Activated CD4-positive, alpha-beta memory T cell treated with anti-CD3 and anti-CD28 coated beads for 36 hours (primary cell): ENCODE results near the gene DCANP1. TPM values are rescaled to one million over a fixed set of nuclear protein-coding genes. Genes with fewer than 3 reads are reported as not detected.

ENCODE experiments used
- CTCF ChIA-PET: fragments of 350-600 bp; sonication (Branson Sonifier 250); formaldehyde crosslinking; loops from one replicate; lab custom pipeline; 2021; ENCODE audit warnings: antibody characterized with exemption, inconsistent platforms; lab: Charles Lee
- POLR2A ChIA-PET: fragments of 350-600 bp; sonication (Branson Sonifier 250); formaldehyde crosslinking; loops from one replicate; lab custom pipeline; 2021; ENCODE audit warnings: antibody characterized with exemption; lab: Charles Lee
- DNase-seq: peaks from one replicate; pipeline ENCODE4 v3.0.0-alpha.2; 2020
- H3K27ac Mint-ChIP-seq: one replicate; pipeline ENCODE4 v1.8.0; 2021; ENCODE audit warnings: mixed read lengths
- H3K27me3 Mint-ChIP-seq: one replicate; pipeline ENCODE4 v1.8.0; 2021; ENCODE audit warnings: mixed read lengths
- H3K36me3 Mint-ChIP-seq: one replicate; pipeline ENCODE4 v1.8.0; 2021; ENCODE audit warnings: mixed read lengths
- H3K4me1 Mint-ChIP-seq: one replicate; pipeline ENCODE4 v1.8.0; 2021; ENCODE audit warnings: low read depth, mixed read lengths
- H3K4me3 Mint-ChIP-seq: one replicate; pipeline ENCODE4 v1.8.0; 2021; ENCODE audit warnings: mild to moderate bottlenecking, mixed read lengths
- H3K9me3 Mint-ChIP-seq: one replicate; pipeline ENCODE4 v1.8.0; 2021; ENCODE audit warnings: mixed read lengths
- intact Hi-C: fragments of 100-400 bp; cut with micrococcal nuclease; formaldehyde crosslinking; loops from one replicate; pipeline ENCODE4 v1.15.1; 2023
- total RNA-seq, 2 experiments: library from RNA; stranded (reverse); gene quantifications; one replicate each; pipeline ENCODE4 v1.2.3, GENCODE V29; 2021

Gene DCANP1
- total RNA-seq, 2 experiments from 2014 or later = not detected

DNA sequence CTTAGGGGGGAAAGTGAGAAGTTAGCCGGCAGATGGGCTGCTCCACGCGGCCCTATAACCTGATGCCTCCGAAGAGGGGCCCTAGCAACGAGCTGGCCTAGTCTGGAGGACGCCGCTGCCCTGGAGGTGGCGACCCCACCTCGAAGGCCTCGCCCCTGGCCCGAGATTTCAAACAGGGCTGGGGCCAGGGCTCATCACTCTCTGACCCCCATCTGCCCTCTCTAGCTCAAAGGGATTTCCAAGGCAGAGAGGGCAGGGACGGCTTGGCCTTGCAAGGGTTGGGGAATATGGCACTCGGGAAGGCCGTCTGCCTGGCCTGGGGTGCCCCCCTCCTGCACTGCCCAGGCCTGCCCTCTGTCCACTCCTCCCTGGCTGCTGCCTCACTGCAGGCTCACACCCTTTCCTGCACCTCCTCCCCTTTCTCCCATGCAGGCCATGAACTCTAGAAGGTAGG is 30.5 kb upstream of the DCANP1 start:
- POLR2A ChIA-PET = no interaction called here
- Mint-ChIP-seq H3K27me3 (peaks cover 4% of the 10 kb centered on the region), H3K4me1 (no peaks in the 10 kb centered on the region), H3K27ac (no peak overlapping the region), H3K4me3 (no peak overlapping the region), H3K36me3 (no peaks in the 10 kb centered on the region), H3K9me3 (no peaks in the 10 kb centered on the region)
- CTCF ChIA-PET = no interaction called here
- intact Hi-C loops = no loop called here
- DNase-seq = no peak

DNA sequence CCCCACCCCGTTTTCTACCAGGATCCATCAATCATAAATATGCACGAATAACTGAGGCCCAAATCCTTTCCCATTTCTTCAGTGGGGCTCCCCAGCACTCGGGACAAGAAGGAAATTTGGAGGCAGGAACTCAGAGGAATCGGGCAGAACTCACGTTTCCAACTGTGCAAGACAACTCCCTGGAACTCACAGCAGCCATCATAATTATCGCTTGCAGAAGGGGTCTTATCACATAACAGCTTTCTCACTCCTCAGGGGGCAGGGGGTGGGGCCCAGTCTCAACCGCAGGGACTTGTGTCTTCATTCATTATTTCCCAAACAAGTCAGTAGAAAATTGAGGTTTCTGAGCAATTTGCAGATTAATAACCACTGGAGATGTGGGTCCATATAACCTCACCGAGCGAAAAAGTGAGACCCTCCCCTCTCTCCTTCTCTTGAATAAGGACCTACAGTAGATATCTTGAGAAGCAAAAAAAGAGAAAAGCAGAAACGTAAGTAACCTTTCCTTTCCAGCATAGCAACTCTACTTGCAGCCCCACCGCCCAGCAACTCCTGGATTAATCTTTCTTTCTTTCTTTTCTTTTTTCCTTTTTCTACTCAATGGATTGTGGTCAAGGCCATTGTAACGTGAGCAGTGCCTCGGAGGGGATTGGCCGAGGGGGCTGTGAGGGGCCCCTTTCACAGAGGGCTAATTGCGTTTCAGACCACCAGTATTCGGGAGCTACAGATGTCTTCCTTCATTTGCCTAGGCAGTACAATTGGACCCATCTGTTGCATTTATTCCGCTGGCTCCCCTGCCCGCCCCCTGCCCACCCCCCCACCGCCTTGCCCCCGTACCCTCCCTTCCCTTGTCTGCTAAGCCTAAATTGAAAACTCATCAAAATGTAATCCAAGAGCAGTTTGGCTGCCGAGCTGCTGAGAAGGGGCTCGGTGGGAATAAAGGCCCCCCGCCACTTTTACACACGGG is 29.8 kb upstream of the DCANP1 start:
- H3K4me1 Mint-ChIP-seq = no peaks in the 10 kb centered on the region
- H3K9me3 Mint-ChIP-seq = no peaks in the 10 kb centered on the region
- H3K36me3 Mint-ChIP-seq = no peaks in the 10 kb centered on the region
- no peak overlapping the region for H3K4me3 Mint-ChIP-seq
- intact Hi-C loops = no loop called here
- peaks cover 4% of the 10 kb centered on the region for H3K27me3 Mint-ChIP-seq
- CTCF ChIA-PET = interaction anchor here (2.7 kb wide), 1 partner anchor 11 kb away, joined by 12 read pairs; no protein-coding TSS in a partner anchor
- POLR2A ChIA-PET = no interaction called here
- H3K27ac Mint-ChIP-seq = no peak overlapping the region
- no peak for DNase-seq

DNA sequence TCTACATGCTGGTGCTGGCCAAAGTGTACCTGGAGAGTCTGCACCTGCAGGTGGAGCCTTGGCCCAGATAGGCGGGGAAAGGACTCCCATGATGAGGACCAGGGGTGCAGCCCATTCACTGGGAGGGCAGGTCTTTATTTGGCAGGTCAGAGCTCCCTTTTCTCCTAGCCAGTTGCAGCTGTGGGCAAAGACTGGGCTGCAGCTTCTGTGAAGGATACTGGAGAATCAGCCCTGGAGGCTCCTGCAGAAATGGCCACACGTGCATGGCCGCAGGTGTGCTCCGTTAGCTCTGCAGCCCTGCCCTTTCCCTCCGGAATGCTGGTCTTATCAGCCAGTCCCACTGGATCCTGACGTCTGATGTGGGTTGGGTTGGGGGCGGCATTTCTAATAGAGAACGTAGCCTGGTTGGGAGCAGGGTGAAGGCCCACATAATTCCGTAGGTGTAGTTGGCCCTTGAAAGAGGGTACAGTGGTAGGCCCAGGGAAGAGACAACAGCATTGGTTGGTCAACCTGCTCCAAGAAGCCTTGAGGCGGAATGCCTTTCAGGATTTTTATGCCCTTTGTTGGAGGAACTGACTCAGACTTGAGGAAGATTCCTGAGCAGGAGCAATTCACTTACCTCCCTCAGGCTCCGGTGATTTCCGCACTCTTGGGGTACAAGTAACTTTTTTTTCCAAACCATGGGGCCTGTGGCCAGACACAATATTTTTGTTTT is 27.0 kb upstream of the DCANP1 start:
- intact Hi-C loops = no loop called here
- ChIA-PET CTCF (interaction anchor here (1.0 to 2.7 kb wide), 6 partner anchors 8 to 92 kb away, joined by 3 to 12 read pairs (median 4); no protein-coding TSS in a partner anchor), POLR2A (no interaction called here)
- Mint-ChIP-seq H3K9me3 (no peaks in the 10 kb centered on the region), H3K27me3 (peaks cover 3% of the 10 kb centered on the region), H3K4me1 (no peaks in the 10 kb centered on the region), H3K27ac (no peak overlapping the region), H3K36me3 (no peaks in the 10 kb centered on the region), H3K4me3 (no peak overlapping the region)
- no peak for DNase-seq

DNA sequence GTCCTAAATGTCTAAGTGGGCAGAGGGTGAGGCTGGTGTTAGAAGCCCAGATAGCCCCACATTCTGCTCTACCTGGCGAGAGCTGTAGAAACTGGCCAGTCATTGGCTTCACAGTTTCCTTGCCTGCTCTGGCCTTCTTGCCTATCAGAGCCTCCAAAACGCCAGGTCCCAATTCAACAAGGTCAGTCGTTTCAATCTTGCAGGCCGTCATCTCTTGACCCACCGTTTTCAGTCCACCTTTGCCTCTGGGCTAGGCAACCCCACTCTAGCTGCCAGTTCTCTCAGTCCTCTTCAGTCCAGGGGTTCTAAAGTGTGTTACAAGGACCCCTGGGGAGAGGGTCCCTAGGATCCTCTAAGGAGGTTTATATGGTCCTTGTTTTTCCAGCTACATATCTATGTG is 25.0 kb upstream of the DCANP1 start:
- ChIA-PET CTCF (no interaction called here), POLR2A (no interaction called here)
- Mint-ChIP-seq H3K27me3 (peaks cover 9% of the 10 kb centered on the region), H3K36me3 (no peaks in the 10 kb centered on the region), H3K4me1 (no peaks in the 10 kb centered on the region), H3K27ac (no peak overlapping the region), H3K9me3 (no peaks in the 10 kb centered on the region), H3K4me3 (no peak overlapping the region)
- no peak for DNase-seq
- intact Hi-C loops = no loop called here

DNA sequence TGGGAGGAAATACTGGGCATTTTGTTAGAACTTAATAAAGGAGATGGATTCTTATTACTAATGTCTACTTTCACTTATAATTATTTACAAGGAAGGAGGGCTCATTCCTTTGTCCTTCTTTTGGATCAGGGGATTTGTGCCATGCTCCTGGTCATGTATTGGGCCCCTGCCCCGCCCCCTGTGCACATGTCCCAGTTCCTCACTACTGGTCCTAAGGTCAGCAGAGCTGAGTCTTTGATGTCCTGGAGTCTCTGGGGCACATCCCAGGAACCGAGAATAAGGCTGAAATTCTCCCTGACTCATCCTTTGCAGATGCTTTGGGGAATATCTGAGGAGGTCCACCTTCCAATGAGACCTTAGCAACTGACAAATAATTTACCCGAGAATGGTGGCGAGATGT is 24.6 kb upstream of the DCANP1 start:
- Mint-ChIP-seq H3K9me3 (no peaks in the 10 kb centered on the region), H3K27ac (no peak overlapping the region), H3K4me1 (no peaks in the 10 kb centered on the region), H3K4me3 (no peak overlapping the region), H3K36me3 (no peaks in the 10 kb centered on the region), H3K27me3 (peaks cover 11% of the 10 kb centered on the region)
- intact Hi-C loops = no loop called here
- ChIA-PET POLR2A (no interaction called here), CTCF (no interaction called here)
- DNase-seq = no peak

DNA sequence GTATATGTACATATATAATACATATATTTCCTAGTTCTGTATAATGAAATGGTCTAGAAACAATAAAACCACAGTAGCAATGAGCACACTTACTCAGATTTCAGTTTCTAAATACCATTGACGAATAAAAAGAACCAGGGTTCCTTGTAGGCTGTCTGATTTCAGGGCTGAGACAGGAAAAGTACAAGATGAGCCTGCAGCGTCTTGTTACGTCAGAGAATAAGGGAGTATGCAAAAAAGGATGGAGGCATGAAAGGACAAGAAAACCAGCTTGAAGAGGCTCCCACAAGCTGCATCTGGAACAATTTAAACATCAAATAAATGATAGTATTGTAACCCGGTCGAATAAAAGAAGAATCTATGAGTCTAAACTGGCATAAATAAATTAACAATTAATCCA is 22.8 kb upstream of the DCANP1 start:
- ChIA-PET POLR2A (no interaction called here), CTCF (interaction anchor here (1.7 to 2.2 kb wide), 3 partner anchors 13 to 96 kb away, joined by 5 to 15 read pairs (median 7); no protein-coding TSS in a partner anchor)
- no peak for DNase-seq
- Mint-ChIP-seq H3K27me3 (peaks cover 25% of the 10 kb centered on the region), H3K27ac (no peak overlapping the region), H3K4me1 (peaks cover 5% of the 10 kb centered on the region), H3K4me3 (no peak overlapping the region), H3K9me3 (no peaks in the 10 kb centered on the region), H3K36me3 (no peaks in the 10 kb centered on the region)
- intact Hi-C loops = loop anchor here (10.0 kb wide), 1 partner anchor 365 kb away; the partner anchor contains the start of gene SLC25A48

DNA sequence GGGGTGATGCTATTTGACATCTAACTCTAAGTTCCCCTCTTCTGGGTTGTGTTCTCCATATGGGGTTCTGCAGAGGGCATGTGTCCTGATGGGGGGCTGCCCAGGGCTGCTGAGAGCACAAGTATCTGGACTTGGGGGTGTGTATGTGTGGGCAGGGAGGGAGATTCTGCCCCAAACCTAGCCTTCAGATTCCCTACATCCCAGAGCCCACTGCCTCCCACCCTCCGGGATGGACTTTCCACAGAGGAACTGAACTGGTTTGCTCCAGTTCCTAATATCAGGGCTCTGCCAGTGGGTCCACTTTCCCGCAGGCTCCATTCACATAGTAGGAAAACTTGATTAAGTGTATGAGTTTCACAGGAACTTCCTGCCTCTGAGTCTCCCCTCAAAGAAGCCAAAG is 21.4 kb upstream of the DCANP1 start:
- POLR2A ChIA-PET = no interaction called here
- Mint-ChIP-seq H3K4me1 (peaks cover 5% of the 10 kb centered on the region), H3K4me3 (no peak overlapping the region), H3K27me3 (peaks cover 29% of the 10 kb centered on the region), H3K27ac (no peak overlapping the region), H3K9me3 (no peaks in the 10 kb centered on the region), H3K36me3 (no peaks in the 10 kb centered on the region)
- intact Hi-C loops = loop anchor here (10.0 kb wide), 1 partner anchor 366 kb away; the partner anchor contains the start of gene SLC25A48
- DNase-seq = no peak
- CTCF ChIA-PET = interaction anchor here (0.6 to 14.2 kb wide), 6 partner anchors 64 to 99 kb away, joined by 3 to 434 read pairs (median 10); no protein-coding TSS in a partner anchor

DNA sequence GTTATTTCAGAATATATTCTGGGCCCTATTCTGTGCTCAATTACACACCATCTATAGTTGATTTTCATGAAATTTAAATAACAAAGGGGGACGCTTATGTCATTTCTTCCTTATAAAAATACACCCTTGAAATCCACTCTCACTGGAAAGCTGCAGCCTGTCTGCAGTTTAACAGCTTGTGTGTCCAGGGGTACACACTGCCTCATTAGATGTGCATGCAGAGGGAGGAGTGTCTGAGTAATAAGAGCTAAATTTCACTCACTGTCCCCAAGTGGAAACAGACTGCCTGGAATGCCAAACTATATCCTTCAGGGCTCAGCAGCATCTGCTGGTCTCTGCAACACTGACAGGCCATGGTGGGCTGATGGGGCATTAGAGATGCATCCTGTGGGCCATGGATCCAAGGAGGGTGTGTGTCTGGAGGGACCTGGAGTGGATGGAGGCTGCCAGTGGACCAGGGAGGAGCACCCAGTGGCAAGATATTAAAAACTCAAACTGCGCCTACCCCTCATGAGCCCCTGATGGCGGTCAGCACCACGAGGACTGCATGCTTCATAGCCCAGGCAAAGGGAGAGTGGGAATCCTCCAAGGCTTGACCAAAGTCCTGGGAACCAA is 20.8 kb upstream of the DCANP1 start:
- Mint-ChIP-seq H3K27ac (no peak overlapping the region), H3K9me3 (no peaks in the 10 kb centered on the region), H3K36me3 (no peaks in the 10 kb centered on the region), H3K4me1 (peaks cover 5% of the 10 kb centered on the region), H3K4me3 (no peak overlapping the region), H3K27me3 (peaks cover 30% of the 10 kb centered on the region)
- intact Hi-C loops = loop anchor here (10.0 kb wide), 1 partner anchor 367 kb away; the partner anchor contains the start of gene SLC25A48
- DNase-seq = no peak
- ChIA-PET CTCF (interaction anchor here (0.6 to 14.2 kb wide), 3 partner anchors 64 to 100 kb away, joined by 3 to 434 read pairs (median 227); no protein-coding TSS in a partner anchor), POLR2A (no interaction called here)

DNA sequence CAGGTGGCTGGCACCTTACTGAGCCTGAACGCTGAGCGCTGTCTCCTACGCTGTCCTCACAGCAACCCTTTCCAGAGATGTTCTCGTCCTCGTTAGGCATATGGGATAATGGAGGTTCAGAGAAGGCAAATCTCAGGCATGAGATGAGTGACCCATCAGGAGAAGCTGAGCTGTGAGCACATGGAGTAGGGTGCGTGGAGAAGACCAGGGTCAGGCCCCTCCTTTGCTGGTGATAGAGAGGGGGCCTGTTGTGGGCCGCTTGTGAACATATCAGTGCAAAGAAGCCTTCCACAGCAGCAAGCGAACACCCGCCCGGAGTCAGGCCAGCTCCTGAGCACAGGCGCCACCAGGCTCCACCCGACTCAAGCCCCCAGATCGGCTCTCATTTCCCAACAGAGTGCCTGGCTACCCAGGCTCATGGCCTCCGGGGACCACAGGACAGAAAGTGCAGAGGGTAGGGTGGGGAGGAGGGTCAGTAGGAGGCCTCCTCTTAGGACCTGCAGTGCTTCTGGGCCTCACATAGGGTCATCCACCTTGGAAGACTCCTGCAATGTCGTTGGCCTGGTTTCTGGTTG is 20.0 kb upstream of the DCANP1 start:
- ChIA-PET POLR2A (no interaction called here), CTCF (interaction anchor here (0.9 to 14.2 kb wide), 10 partner anchors 8 to 101 kb away, joined by 3 to 434 read pairs (median 12); no protein-coding TSS in a partner anchor)
- DNase-seq = no peak
- no peak overlapping the region for H3K4me3 Mint-ChIP-seq
- no peaks in the 10 kb centered on the region for H3K9me3 Mint-ChIP-seq
- no peaks in the 10 kb centered on the region for H3K36me3 Mint-ChIP-seq
- H3K27me3 Mint-ChIP-seq = peaks cover 30% of the 10 kb centered on the region
- intact Hi-C loops = loop anchor here (10.0 kb wide), 1 partner anchor 368 kb away; the partner anchor contains the start of gene SLC25A48
- H3K4me1 Mint-ChIP-seq = peaks cover 5% of the 10 kb centered on the region
- H3K27ac Mint-ChIP-seq = no peak overlapping the region

DNA sequence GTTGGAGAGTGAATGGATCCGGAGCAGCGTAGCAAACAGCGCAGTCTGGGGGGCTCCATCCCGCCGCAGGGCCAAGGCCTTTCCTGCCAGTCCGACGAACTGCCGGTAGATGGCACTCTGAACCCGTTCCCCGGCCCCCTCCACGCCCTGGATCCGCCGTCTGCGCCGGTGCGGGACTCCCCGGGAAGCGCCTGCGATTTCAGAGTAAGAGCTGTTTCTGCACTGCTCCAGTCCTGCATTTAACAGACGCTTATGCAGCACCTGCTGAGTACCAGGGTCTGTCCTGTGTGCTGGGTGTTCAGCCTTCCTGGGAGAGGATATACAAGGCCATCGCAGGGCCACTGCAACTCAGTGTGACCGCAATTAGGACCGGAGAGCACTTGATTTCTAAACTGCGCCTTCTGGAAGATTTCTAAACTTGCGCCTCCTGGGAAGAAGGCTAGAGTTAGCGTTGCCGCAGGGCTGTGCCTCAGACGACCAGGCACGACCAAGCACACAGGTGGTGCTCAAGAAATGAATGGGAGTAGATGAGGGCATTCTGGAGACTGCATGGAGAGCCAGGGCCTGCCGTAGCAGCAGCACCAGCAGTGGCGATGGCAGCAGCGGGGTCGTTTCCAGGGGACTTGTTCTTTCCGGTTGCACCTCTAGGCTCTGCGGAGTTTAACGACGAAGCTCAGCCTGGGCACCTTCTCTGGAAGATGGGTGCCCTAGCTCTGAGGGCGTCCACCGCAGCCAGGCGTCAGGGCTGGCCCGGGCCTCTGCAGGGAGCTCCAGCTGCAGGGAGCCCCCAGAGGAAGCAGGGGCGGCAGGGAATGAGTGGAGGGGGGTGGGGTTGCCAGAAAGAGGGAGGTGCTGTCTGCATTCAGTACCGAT is 19.3 kb upstream of the DCANP1 start:
- H3K27me3 Mint-ChIP-seq = peaks cover 30% of the 10 kb centered on the region
- no peaks in the 10 kb centered on the region for H3K36me3 Mint-ChIP-seq
- no peaks in the 10 kb centered on the region for H3K9me3 Mint-ChIP-seq
- no peak overlapping the region for H3K4me3 Mint-ChIP-seq
- H3K27ac Mint-ChIP-seq = no peak overlapping the region
- intact Hi-C loops = loop anchor here (1.0 to 10.0 kb wide), 2 partner anchors 86 to 368 kb away; partner anchors contain the start of gene SLC25A48
- H3K4me1 Mint-ChIP-seq = peaks cover 5% of the 10 kb centered on the region
- DNase-seq = peak; percentile 82
- ChIA-PET POLR2A (no interaction called here), CTCF (interaction anchor here (0.6 to 14.2 kb wide), 15 partner anchors 9 to 112 kb away, joined by 3 to 434 read pairs (median 5); partner anchors contain the start of gene CXCL14)
